Adipose tissue (tissue), 3 donors: ENCODE data around the gene ENKD1. TPM values are rescaled to one million over a fixed set of nuclear protein-coding genes. Genes with fewer than 3 reads are reported as not detected.
A peak's percentile ranks its signal among the peaks of the same experiment; 100 is the strongest.

Experiments used
- H3K27ac ChIP-seq: one replicate; pipeline ENCODE4 v1.5.1; 2013; ENCODE audit warnings: low read depth, low read length
- WGBS, 3 donors: extraction: QIAGEN DNeasy Blood & Tissue Kit; methylation state at CpG; one replicate each; pipeline ENCODE4 v1.1.7; 2013; 5-methylcytosine and 5-hydroxymethylcytosine counted together
- polyA plus RNA-seq, 3 donors: library from polyadenylated mRNA; stranded (reverse); fragments of 200-250 nt; gene quantifications; one replicate each; pipeline ENCODE4 v1.2.3, GENCODE V29; 2013
- donor health status: healthy with polysubstance abuse.
- donor health status: Bipolar disorder and iron deficiency.
- donor health status: healthy.

ENKD1 gene
- polyA plus RNA-seq, 3 donors: 10.4 to 88.2 (median 16.5) TPM

GRCh38 chr16:67667817-67668494, 1.4 kb upstream of the ENKD1 start:
- WGBS, 3 donors: 18 to 20% (median 20%) methylated on average over 17 to 18 of the region's 18 CpGs
- no peak overlapping the region for H3K27ac ChIP-seq

- H3K27ac ChIP-seq: no peak overlapping the region
- WGBS, 3 donors: 30 to 42% (median 35%) methylated on average over 9 to 10 of the region's 10 CpGs
These were observed 885 bp upstream of the ENKD1 start for GRCh38 chr16:67667453-67667816.

- 0 to 1% (median 1%) methylated on average over 37 to 46 of the region's 46 CpGs for WGBS, 3 donors
- H3K27ac ChIP-seq: no peak overlapping the region
These were observed 458 bp downstream of the ENKD1 start for GRCh38 chr16:67666032-67666551.

- WGBS, 3 donors: 48 to 76% (median 73%) methylated on average over 5 of the region's 5 CpGs
- H3K27ac ChIP-seq: no peak overlapping the region
These were observed 952 bp downstream of the ENKD1 start for GRCh38 chr16:67665598-67665997.

- 48 to 96% (median 94%) methylated on average over 7 of the region's 7 CpGs for WGBS, 3 donors
- no peak overlapping the region for H3K27ac ChIP-seq
These were observed 1.7 kb downstream of the ENKD1 start for GRCh38 chr16:67664871-67665270.

- 42 to 87% (median 86%) methylated on average over 4 of the region's 4 CpGs for whole genome bisulfite sequencing, 3 donors
- no peak overlapping the region for H3K27ac ChIP-seq
These were observed 2.3 kb downstream of the ENKD1 start for GRCh38 chr16:67664258-67664657.

- 41 to 90% (median 86%) methylated on average over 4 to 6 of the region's 6 CpGs for WGBS, 3 donors
- no peak overlapping the region for H3K27ac ChIP-seq
These were observed 2.7 kb downstream of the ENKD1 start for GRCh38 chr16:67663877-67664222.

GRCh38 chr16:67663151-67663876, 3.2 kb downstream of the ENKD1 start:
- 46 to 86% (median 86%) methylated on average over 25 of the region's 25 CpGs for WGBS, 3 donors
- no peak overlapping the region for H3K27ac ChIP-seq

- H3K27ac ChIP-seq: no peak overlapping the region
These were observed 3.9 kb downstream of the ENKD1 start for GRCh38 chr16:67662653-67663010.

GRCh38 chr16:67661886-67662652, 4.5 kb downstream of the ENKD1 start:
- H3K27ac ChIP-seq: no peak overlapping the region
- WGBS, 3 donors: 67 to 95% (median 94%) methylated on average over 34 of the region's 34 CpGs

GRCh38 chr16:67661101-67661761, 5.3 kb downstream of the ENKD1 start:
- no peak overlapping the region for H3K27ac ChIP-seq
- 6 to 16% (median 15%) methylated on average over 38 to 39 of the region's 39 CpGs for WGBS, 3 donors

- peak within 1 kb of the TSS; percentile 68 for H3K27ac ChIP-seq
- WGBS, 3 donors: 0 to 1% (median 0%) methylated on average over 45 to 48 of the region's 48 CpGs
These were observed 6.0 kb downstream of the ENKD1 start, which contains the start of gene PARD6A for GRCh38 chr16:67660564-67661028. TSS of gene PARD6A (plus strand) at chr16:67660960. CDS start at chr16:67661039, 79 bp downstream.

GRCh38 chr16:67659675-67660563, 6.6 kb downstream of the ENKD1 start, which contains the start of gene ACD:
TSS of gene ACD (minus strand) at chr16:67660260. CDS start at chr16:67660220, 40 bp downstream.
- peak within 1 kb of the TSS; percentile 68 for H3K27ac ChIP-seq
- 0 to 1% (median 0%) methylated on average over 67 to 83 of the region's 83 CpGs for WGBS, 3 donors

GRCh38 chr16:67658849-67659674, 7.5 kb downstream of the ENKD1 start:
- no peak overlapping the region for H3K27ac ChIP-seq
- WGBS, 3 donors: 36 to 42% (median 41%) methylated on average over 21 of the region's 21 CpGs

GRCh38 chr16:67657751-67658518, 8.6 kb downstream of the ENKD1 start:
- 93 to 95% (median 93%) methylated on average over 18 of the region's 18 CpGs for WGBS, 3 donors
- no peak overlapping the region for H3K27ac ChIP-seq

- WGBS, 3 donors: 91 to 95% (median 93%) methylated on average over 15 to 16 of the region's 16 CpGs
- H3K27ac ChIP-seq: no peak overlapping the region
These were observed 9.4 kb downstream of the ENKD1 start for GRCh38 chr16:67657017-67657608.
